Upper lobe of left lung (tissue), 6 donors: ENCODE results near the gene MPG. TPM values are rescaled to one million over a fixed set of nuclear protein-coding genes. Genes with fewer than 3 reads are reported as not detected.

Experiments
- ATAC-seq, 2 donors: fragments of 200-7000 bp; cut with Tn5 transposase; one replicate each; pipeline ENCODE4 v1.9.1; 2022; ENCODE audit warnings: mild to moderate bottlenecking in 2 of 2, moderate library complexity in 2 of 2; ENCODE audit not compliant: low FRiP score in 2 of 2
- DNase-seq, 2 donors: peaks; one replicate each; pipeline ENCODE4 v3.0.0-alpha.2; 2019 to 2020
- H3K27ac ChIP-seq, 4 donors: fragments of 200-600 bp; sonication (generic); one replicate each; pipeline ENCODE4 v1.5.1; 2016 to 2019
- H3K27me3 ChIP-seq, 4 donors: fragments of 200-600 bp; sonication (generic); one replicate each; pipeline ENCODE4 v1.5.1; 2017 to 2019
- H3K36me3 ChIP-seq, 4 donors: fragments of 200-600 bp; sonication (generic); one replicate each; pipeline ENCODE4 v1.5.1; 2016 to 2019
- H3K4me1 ChIP-seq, 4 donors: fragments of 200-600 bp; sonication (generic); one replicate each; pipeline ENCODE4 v1.5.1; 2018 to 2019
- H3K4me3 ChIP-seq, 4 donors: fragments of 200-600 bp; sonication (generic); one replicate each; pipeline ENCODE4 v1.5.1; 2017 to 2019; ENCODE audit warnings: mild to moderate bottlenecking in 2 of 4, moderate library complexity in 1 of 4
- H3K9me3 ChIP-seq, 4 donors: fragments of 200-600 bp; sonication (generic); one replicate each; pipeline ENCODE4 v1.5.1; 2018 to 2019
- CTCF ChIP-seq, 6 experiments: fragments of 450-650 bp in 4 of 6; fragments of 200-600 bp in 2 of 6; sonication (generic) in 2 of 6; IDR thresholded peaks; one replicate each; pipeline ENCODE4 v1.5.1; 2016 to 2019; ENCODE audit warnings: antibody characterized with exemption in 6 of 6
- EP300 ChIP-seq, 4 donors: sonication (generic); formaldehyde crosslinking; IDR thresholded peaks; one replicate each; pipeline ENCODE4 v1.5.1; 2017; ENCODE audit warnings: antibody characterized with exemption in 4 of 4, control low read depth in 2 of 4
- POLR2A ChIP-seq, 4 donors: fragments of 450-650 bp; IDR thresholded peaks; one replicate each; pipeline ENCODE4 v1.5.1; 2016 to 2017; ENCODE audit warnings: antibody characterized with exemption in 4 of 4, mild to moderate bottlenecking in 2 of 4
- POLR2AphosphoS5 ChIP-seq, 2 donors: sonication (generic); formaldehyde crosslinking; IDR thresholded peaks; one replicate each; pipeline ENCODE4 v1.5.1; 2017; ENCODE audit warnings: antibody characterized with exemption in 2 of 2
- WGBS, 2 donors: methylation state at CpG; one replicate each; pipeline ENCODE4 v1.1.5; 2017 to 2018; 5-methylcytosine and 5-hydroxymethylcytosine counted together
- total RNA-seq, 6 donors: library from RNA; depleted of rRNA in 4 of 6; stranded (reverse); fragments of >200 nt in 4 of 6; gene quantifications; one replicate each; pipeline versions ENCODE4 v1.1.0 to v1.2.1, GENCODE V29; 2016 to 2021
- donor health status: DM: no; HTN: no; CAD: no; lungs with moderate emphysema.
- donor health status: DM: no; HTN: yes; CAD: no; lungs with severe emphysema.

The MPG gene
- total RNA-seq, 6 donors from 2014 or later = 52.6 to 99.0 (median 71.7) TPM

DNA sequence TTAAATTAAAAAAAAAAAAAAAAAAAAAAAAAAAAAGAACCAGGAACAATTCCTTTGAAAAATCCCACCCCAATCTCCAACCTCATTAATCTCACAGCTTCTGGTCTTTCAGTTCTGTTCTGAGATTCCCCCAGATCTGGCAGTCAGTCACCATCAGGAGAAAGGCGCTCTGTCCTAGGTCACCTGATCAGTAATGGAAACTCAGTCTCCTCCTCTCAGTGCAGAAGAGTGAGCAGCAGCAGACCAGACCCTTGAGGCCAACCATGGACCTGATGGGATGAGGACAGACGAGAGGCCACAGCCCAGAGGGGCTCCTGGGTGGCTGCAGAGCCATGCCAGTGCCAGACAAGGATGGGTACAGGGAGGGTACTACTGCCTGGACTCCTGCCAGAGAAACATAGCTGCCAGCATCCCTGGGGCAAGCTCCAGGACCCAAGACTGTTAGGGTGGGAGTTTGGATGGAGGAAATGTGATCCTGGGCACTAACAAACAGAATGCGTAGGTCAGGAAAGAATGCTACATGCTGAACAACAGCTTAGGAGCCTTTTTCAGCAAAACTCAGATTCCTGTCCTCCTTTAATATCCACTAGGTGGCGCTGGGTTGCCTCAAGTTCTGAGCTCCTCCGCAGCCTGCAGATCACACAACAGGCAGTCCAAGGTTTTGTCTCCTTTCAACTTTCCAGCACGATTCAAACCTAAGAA is 28.7 kb downstream of the MPG start:
- TF ChIP-seq POLR2A (IDR thresholded peaks at IDR 0.05) (no peak), CTCF (IDR thresholded peaks at IDR 0.05) (peak; percentile 65 to 81 (median 75))
- Histone ChIP-seq H3K27ac (no peak overlapping the region), H3K36me3 (peaks cover 6 to 52% (median 23%) of the 10 kb centered on the region in 4 donors), H3K9me3 (no peaks in the 10 kb centered on the region), H3K4me3 (no peak overlapping the region), H3K27me3 (no peaks in the 10 kb centered on the region), H3K4me1 (peaks cover 0 to 8% (median 3%) of the 10 kb centered on the region in 4 donors)
- 30 to 32% methylated on average over 6 of the region's 6 CpGs for whole genome bisulfite sequencing, 2 donors
- DNase-seq (peak in 1 of 2 donors; percentile 66), ATAC-seq (peak; percentile 60 to 79)

GRCh38 chr16:112153-112840 is 34.3 kb downstream of the MPG start:
- DNase-seq = no peak
- TF ChIP-seq EP300 (IDR thresholded peaks at IDR 0.05) = no peak
- TF ChIP-seq CTCF (IDR thresholded peaks at IDR 0.05) = no peak
- no peak for TF ChIP-seq POLR2A (IDR thresholded peaks at IDR 0.05)
- H3K4me3 ChIP-seq = no peak overlapping the region
- H3K27ac ChIP-seq = no peak overlapping the region
- WGBS, 2 donors = 92 to 97% methylated on average over 19 to 21 of the region's 21 CpGs
- peak in 1 of 2 donors; percentile 32 for ATAC-seq
- H3K36me3 ChIP-seq = peaks cover 6 to 66% (median 25%) of the 10 kb centered on the region in 4 donors
- no peaks in the 10 kb centered on the region for H3K27me3 ChIP-seq
- H3K4me1 ChIP-seq = peaks cover 0 to under 1% (median 0%) of the 10 kb centered on the region in 4 donors
- H3K9me3 ChIP-seq = no peaks in the 10 kb centered on the region

- no peaks in the 10 kb centered on the region for H3K9me3 ChIP-seq
- H3K4me3 ChIP-seq = no peak overlapping the region
- no peak overlapping the region for H3K27ac ChIP-seq
- ATAC-seq = no peak
- no peak for DNase-seq
- peaks cover 2 to 63% (median 23%) of the 10 kb centered on the region in 4 donors for H3K36me3 ChIP-seq
- WGBS, 2 donors = 81 to 95% methylated on average over 2 of the region's 2 CpGs
- TF ChIP-seq CTCF (IDR thresholded peaks at IDR 0.05) (no peak), POLR2A (IDR thresholded peaks at IDR 0.05) (no peak), POLR2AphosphoS5 (IDR thresholded peaks at IDR 0.05) (no peak), EP300 (IDR thresholded peaks at IDR 0.05) (no peak)
- peaks cover 0 to 8% (median 0%) of the 10 kb centered on the region in 4 donors for H3K4me1 ChIP-seq
- H3K27me3 ChIP-seq = no peaks in the 10 kb centered on the region
These were observed 36.3 kb downstream of the MPG start for GRCh38 chr16:114327-114726.

DNA sequence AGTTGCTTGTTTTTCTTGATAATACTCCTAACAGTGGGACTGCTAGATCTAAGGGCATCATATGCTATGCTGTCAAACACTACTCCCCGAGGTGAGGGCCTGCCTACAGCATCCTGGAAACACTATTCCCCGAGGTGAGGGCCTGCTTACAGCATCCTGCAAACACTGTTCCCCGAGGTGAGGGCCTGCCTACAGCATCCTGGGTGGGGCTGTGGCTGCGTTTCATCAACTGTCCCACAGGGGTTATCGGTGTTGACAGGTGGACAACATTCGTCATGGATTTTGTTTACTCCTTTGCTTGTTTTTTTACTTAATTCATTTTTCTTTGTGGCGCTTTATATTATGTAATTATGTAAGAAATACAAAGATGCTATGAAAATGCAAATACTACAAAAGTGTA is 38.0 kb downstream of the MPG start:
- H3K9me3 ChIP-seq = no peaks in the 10 kb centered on the region
- no peaks in the 10 kb centered on the region for H3K27me3 ChIP-seq
- H3K36me3 ChIP-seq = peaks cover 0 to 47% (median 10%) of the 10 kb centered on the region in 4 donors
- no peak overlapping the region for H3K27ac ChIP-seq
- no peak for TF ChIP-seq EP300 (IDR thresholded peaks at IDR 0.05)
- TF ChIP-seq POLR2AphosphoS5 (IDR thresholded peaks at IDR 0.05) = no peak
- TF ChIP-seq POLR2A (IDR thresholded peaks at IDR 0.05) = no peak
- no peak for TF ChIP-seq CTCF (IDR thresholded peaks at IDR 0.05)
- peaks cover 0 to 8% (median 0%) of the 10 kb centered on the region in 4 donors for H3K4me1 ChIP-seq
- 72 to 78% methylated on average over 7 of the region's 7 CpGs for WGBS, 2 donors
- ATAC-seq = no peak
- DNase-seq = no peak
- no peak overlapping the region for H3K4me3 ChIP-seq
